GM19240 (cell line): ENCODE results near the gene PLEKHB2.
"Not testable (repeated sequence)": the region's sequence is repeated elsewhere in the genome, so short reads cannot be mapped to it uniquely, and the experiment has no call there.

Experiments used
- DNase-seq: peaks from one replicate; pipeline ENCODE4 v3.0.0; 2011; ENCODE audit warnings: low spot score; ENCODE audit not compliant: insufficient read length

Gene PLEKHB2

DNA sequence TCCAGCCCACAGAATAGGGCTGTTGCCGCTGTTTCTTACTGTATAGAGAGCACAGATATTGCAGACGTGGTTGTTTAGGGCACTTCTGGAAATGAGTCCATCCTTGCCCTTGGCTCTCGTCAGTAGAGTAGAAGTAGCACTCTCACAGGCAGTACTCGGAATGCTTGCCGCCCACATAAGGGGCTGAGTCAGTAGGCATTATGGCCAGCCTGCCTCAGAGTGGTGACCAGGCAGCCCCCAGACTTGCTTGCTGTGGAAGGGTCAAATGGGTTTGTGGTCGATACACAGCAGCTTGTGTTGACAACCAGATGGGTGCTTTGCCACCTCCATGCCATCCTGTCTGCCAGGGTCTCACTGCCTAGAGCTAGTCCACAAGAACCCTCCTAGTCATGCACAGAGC lies 38.7 kb downstream of the PLEKHB2 start:
- DNase-seq = no peak

DNA sequence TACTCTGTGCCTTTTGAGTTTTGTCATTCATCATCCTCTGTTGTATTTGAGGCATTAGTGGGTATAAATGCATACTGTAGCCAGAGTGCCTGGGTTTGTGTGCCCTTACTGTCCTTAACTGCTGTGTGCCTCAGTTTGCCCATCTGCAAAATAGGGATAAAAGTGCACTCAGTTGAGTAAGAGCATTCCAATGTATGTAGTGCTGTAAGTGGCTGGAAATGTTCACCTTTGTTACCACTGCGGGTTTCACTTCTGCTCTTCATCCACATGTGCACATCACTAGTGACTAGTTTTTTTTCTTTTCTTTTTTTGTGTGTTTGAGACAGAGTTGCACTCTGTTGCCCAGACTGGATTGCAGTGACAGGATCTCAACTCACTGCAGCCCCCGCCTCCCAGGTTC lies 39.9 kb downstream of the PLEKHB2 start:
- no peak for DNase-seq

DNA sequence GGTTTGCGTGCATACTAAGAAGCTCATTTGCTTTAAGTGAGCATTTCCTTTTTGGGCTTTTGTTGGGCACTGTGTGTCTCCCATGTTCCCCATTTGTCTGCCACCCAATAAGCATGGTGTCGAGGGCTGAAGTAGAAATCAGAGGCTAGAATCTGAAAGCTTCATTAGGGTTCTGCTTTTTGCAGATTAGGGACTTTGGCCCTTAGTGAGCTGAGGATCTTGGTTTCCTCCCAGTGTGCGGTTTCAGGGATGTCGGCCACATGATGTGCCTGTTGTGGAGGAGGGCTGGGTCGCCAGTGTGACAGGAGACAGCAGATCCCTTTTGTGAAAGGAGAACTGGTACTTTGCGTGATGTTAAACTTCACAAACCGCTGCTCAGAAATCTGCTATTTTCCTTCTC lies 41.1 kb downstream of the PLEKHB2 start:
- no peak for DNase-seq

DNA sequence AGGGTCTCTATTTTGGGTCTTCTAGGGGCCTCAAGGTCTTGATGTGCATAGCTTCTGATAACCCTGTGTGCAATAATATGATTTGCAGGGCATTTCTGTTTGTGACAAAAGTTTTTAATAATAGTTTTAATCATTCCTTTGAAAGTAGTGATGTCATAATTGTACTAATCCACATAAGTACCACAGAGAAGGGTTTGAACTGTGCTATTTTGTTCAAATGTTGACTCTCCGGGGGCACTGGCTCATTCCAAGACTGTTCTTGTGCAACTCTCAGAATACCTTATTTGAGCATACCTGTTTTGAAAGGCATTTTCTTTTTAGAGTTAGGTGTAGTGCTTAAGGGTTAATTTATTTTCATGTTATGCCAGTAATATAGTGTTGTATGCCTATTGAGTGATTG lies 41.6 kb downstream of the PLEKHB2 start:
- no peak for DNase-seq

DNA sequence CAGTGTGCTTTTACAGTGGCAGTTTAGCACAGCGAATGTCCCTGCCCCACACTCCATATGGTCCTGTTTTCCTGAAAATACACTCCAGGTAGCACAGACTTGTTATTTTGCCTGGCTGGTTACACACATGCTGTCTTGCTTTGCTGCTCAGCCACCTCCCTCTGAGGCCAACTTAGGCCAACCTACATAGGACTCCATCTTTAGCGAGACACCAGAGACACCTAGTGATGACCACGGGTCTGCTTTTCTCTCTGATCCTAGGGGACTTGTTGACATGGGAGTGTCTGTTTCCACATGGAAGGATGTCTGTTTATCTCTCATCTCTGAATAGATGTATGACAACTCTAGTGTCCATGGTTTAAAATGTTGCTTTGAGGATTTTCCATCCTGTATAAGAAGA lies 43.3 kb downstream of the PLEKHB2 start:
- DNase-seq = no peak

DNA sequence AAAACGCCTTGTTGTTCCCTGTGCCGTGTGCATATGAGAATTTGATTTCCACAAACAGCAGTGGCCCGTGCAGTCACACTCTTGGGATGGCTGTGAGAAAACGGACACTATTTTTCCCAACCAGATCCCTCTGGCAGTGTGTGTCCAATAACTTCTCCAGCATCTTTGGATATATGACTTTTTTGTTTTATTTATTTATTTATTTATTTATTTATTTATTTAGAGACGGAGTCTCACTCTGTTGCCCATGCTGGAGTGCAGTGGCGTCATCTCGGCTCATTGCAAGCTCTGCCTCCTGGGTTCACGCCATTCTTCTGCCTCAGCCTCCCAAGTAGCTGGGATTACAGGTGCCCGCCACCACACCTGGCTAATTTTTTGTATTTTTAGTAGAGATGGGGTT lies 45.0 kb downstream of the PLEKHB2 start:
- DNase-seq = not testable (repeated sequence)

DNA sequence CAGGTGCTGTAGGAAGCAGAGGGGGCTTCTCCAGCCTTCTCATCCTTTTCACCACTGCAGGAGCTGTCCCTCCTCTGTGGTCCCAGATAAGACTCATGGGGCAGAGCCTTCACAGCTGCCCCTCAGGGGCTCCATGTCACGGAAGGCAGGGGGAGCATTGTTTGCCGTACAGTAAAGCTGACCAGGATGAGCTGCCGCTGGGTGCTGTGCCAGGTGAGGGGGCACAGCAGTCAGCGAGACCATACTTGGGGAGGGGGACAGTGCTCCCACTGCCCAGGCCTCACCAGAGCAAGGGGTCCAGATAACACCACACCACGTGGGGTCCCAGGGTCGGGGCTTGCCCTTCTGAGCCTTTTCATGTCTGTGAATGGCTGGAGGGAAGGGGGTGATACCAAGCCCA lies 46.3 kb downstream of the PLEKHB2 start:
- no peak for DNase-seq

DNA sequence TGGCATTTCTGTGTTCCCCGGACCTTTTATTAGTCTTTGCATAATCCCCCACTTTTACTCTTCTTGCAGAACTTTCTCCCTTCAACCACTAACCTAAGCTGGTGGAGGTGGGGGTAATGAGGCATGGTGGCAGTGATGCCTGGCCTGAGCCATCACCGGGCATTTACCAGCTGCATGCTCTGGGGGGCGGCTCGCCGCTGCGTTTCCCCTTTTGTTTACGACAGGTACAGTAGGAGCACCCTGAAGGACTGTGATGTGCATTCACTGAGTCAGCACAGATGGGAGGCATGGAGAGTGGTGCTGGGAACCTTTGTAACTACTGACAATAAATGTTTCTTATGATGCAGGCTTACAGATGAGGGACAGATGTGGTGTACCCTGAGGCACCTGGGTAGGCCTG lies 46.9 kb downstream of the PLEKHB2 start:
- no peak for DNase-seq

DNA sequence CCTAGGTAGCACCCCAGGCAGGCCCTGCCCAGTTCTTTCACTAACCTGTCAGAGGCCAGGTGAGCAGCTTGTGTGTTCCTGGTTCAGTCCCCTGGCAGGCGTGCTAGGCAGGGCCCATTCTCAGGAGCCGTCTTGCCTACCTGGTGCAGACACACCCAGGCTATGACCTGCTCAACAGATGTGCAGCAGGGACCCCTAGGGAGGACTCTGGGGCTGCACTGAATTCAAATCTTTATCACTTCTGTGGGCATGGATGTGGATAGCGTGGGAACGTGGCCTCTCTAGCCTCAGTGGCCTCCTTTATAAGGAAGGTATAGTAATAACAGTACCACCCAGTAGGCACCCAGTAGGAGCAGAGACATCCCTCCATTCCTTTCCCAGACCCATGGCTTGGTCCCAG lies 48.4 kb downstream of the PLEKHB2 start:
- no peak for DNase-seq

DNA sequence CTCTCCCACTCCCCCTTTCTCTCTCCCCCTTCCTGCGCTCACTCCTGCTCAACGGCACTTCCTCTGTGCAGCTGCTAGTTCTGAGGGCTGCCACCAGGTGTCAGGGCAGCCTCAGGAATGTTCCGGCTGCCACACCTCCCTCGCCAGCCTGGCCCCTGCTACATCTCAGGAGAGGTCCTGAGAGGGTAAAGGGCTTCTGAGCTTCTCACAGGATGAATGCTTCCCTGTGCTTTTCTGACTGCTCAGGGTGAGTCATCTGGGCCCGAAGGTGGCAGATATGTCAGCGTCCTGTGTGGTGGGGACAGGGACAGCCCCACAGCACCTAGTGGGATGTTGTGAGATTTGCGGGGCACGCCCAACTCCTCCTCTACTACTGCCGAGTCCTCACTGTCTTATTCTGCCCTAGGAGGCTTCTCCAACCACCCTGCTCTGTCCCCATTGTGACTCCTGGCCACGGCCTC lies 49.0 kb downstream of the PLEKHB2 start:
- peak; percentile 57 for DNase-seq

DNA sequence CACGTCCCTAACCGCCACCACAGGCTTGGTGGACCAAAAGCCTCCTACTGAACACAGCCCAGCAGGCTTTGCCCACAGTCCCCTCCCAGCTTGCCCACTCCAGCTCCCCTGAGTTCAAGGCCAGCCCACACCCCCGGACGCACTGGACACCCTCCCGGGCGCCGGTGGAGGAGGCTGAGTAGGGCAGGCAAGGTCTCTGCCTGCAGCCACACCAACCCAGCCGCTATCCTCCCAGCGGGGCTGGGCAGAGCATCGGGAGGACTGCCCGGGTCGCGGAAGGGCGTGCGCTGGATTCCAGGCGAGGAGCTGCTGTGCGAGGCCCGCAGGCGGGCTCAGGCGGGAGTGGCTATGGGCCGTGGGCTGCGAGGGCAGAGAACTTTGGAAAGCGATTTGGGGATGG lies 49.5 kb downstream of the PLEKHB2 start:
- DNase-seq = no peak

DNA sequence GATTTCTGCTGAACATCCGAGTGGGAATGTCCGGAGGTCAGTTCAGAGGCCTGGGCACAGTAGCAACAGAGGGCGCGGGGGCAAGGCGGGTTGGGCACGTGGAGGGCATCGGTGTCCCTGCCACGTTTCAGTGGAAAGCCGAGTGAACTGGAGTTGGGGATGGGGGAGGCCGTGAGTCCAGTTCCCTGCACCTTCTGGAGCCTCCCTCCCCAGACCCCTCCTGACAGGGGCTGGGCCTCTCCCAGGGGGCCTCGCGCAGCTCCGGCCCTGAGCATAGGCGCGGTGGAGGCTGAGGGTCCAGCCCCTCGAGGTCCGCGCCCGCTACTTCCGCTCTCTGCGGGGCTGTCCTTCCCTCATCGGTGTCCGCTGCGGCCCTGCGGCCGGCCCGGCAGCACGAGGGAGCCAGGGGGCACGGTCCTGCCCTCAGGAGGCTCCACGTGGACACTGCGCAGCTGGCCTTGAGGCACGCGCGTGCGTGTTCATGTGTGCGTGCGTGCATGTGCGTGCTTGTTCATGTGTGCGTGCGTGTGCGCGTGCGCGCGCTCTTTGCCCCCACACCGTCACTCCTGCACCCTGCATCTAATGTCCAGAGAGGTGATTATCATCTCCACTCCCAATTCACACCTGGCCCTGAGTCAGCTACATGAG lies 50.2 kb downstream of the PLEKHB2 start:
- no peak for DNase-seq

DNA sequence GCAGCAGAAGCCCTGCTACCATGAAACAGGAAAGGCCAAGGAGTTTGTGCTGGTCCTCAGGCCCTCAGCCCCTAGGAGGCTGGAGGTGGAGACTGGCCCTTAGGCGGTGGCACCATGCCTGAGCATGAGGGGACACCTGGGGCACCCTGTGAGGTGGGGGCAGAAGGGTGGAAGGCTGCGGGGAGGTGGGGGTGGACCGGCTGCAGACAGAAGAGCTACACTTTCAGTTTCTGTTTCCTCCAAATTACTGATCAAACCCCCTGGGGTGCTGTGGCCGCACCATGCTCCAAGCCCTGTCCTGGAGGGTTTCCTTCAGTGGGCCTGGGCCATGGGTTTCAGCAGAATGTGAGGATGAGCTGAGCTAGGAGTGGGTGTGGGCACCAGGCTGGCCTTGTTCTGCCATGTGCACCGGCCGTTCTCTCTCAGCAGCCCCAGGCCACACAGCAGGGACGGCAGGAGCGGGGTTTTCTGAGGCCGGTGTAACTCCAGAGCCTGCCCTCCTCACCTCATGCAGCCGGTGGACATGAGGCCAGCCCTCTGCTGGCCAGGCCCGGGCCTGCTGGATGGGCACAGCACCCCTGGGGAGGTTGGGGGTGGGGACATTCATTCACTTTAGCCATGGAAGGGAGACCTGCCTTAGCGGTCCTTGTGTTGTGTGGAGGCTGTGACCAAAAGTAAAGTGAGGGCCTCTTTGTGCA lies 51.5 kb downstream of the PLEKHB2 start:
- DNase-seq = peak; percentile 13

DNA sequence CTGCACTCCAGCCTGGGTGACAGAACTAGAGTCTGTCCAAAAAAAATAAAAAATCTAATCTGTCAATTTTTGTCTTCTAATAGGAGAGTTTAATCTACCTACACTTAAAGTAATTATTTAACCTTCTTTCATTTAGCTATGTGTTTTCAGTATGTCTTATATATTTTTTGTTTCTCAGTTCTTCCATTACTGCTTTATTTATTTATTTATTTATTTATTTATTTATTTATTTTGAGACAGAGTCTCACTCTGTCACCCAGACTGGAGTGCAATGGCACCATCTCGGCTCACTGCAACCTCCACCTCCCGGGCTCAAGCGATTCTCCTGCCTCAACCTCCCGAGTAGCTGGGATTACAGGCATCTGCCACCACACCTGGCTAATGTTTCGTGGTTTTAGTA lies 60.4 kb downstream of the PLEKHB2 start:
- not testable (repeated sequence) for DNase-seq

DNA sequence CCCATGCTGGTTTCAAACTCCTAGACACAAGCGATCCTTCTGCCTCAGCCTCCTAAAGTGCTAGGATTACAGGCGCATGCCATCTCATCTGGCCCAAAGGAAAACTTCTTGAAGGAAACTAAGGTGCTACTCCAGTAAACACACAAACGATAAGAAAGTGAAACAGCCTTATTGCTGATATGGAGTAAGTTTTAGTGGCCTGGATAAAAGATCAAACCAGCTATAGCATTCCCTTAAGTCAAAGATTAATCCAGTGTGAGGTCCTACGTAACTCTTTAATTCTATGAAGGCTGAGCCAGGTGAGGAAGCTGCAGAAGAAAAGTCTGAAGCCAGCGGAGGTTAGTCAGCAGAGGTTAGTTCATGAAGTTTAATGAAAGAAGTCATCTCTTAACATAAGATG lies 63.4 kb downstream of the PLEKHB2 start:
- no peak for DNase-seq

DNA sequence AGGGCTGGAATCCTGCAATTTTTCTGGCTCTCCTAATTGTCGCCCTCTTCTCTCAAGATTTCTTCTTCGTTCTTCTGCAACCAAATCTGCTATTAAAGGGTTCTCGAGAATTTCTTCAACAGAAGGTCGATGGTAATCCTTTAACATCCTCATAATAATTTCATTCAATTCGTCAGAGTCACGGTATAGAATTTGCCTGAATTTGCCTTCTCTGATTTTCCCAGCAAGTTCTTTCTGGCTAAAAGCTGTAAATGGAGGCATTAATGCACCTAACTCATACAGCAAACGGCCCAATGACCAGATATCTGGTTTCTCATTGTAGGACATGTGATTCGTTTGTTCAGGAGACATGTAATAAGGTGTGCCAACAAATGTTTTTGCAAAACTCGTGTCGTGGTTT lies 72.9 kb downstream of the PLEKHB2 start:
- DNase-seq = not testable (repeated sequence)

DNA sequence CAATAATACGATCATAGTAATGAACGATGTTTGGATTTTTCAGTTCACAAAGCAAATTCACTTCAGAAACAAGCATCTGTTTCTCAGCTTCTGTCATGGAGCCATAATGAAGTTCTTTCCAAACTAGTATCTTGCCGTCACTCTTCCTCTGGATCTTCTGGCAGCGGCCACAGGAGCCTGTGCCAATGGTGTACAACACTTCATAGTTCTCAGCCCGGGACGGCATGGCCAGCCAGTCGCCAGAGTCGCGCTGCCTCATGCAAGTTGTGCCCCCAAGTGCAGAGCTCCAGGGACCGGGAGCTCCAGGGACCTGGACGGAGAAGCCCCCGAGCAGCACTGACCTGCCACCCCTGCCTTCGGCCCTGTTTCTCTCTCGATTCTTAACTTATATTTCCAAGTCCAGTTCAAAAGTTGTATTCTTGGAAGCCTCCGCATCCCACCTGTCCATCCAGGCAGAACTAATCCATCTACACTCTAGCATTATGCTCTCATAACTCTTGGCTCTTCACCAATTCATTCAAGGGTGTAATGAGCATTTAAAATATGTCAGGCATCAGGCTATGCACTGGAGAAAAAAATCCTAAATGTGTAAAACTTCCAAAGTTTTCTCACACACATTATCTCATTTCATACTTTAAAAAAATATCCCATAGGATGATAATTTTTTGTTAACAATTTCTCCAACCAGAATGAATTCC lies 73.7 kb downstream of the PLEKHB2 start:
- not testable (repeated sequence) for DNase-seq

DNA sequence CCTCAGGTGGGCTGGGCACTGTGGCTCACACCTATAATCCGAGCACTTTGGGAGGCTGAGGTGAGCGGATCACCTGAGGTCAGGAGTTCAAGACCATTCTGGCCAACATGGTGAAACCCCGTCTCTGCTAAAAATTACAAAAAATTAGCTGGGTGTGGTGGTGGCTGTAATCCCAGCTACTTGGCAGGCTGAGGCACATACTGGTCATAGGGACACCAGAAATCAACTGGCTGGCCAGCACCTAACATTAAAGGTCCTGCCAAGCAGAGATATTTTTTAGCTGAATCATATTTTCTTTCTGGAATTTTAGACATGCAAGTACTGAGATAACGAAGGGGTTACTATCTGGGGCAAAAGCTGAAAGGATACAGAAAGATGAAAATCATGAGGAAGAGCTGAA lies 76.3 kb downstream of the PLEKHB2 start:
- not testable (repeated sequence) for DNase-seq

DNA sequence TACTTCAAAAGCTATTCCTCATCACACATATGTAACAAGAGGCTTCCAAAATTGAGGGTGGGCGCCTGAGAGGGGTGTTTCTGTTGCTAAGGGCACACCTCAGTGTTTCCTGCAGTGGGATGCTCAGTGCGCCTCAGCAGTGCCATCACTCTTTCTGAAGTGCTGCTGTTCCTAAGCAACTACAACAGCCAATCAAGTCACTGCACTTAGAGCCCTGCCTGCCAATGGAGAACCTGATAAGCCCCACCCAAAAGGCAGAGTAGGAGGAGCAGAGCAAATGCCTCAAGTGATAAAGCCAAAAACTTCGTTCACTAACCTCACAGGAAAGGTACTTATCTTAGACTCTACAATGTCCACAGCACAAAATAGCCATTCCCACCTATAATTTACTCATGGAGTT lies 88.3 kb downstream of the PLEKHB2 start:
- not testable (repeated sequence) for DNase-seq

DNA sequence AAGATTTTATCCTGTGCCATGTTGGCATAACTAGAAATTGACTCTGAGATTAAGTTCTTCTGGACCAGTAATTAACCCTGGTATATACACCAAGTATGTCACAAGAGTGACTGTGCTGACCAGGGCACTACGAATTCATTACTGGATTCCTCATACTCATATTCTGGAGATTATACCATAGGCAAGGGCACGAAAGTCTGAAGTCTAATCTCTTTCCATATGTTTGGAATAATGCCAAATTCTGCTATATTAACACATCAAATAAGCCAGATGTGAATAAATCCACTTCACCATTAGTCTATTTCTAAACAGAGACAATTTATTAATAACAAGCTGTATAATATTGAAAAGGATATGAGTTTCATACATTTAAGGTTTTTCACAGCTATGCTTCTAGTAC lies 91.0 kb downstream of the PLEKHB2 start:
- not testable (repeated sequence) for DNase-seq
